GM12891 (cell line): ENCODE measurements around the gene PIP4K2B.

Experiments used
- PAX5 ChIP-seq: IDR thresholded peaks from 2 replicates; pipeline ENCODE4 v1.6.1; 2011; ENCODE audit warnings: low read length, moderate library complexity, mild to moderate bottlenecking; ENCODE audit not compliant: insufficient read depth, severe bottlenecking
- POLR2A ChIP-seq: IDR thresholded peaks from 2 replicates; pipeline ENCODE4 v1.6.1; 2011; ENCODE audit warnings: low read depth, low read length, control low read depth
- POLR2AphosphoS5 ChIP-seq: IDR thresholded peaks from 2 replicates; pipeline ENCODE4 v1.6.1; 2011; ENCODE audit warnings: low read depth, low read length, control low read depth
- POU2F2 ChIP-seq: IDR thresholded peaks from 2 replicates; pipeline ENCODE4 v1.6.1; 2011; ENCODE audit warnings: low read depth, mild to moderate bottlenecking, control low read depth, low read length, moderate library complexity
- TAF1 ChIP-seq: IDR thresholded peaks from 2 replicates; pipeline ENCODE4 v1.6.1; 2011; ENCODE audit warnings: low read depth, low read length, control low read depth

- TF ChIP-seq POLR2A (no peak), TAF1 (no peak), POLR2AphosphoS5 (no peak), POU2F2 (no peak), PAX5 (no peak)
Observed at GRCh38 chr17:38731526-38732294, 67.6 kb downstream of the PIP4K2B start.
